ENCODE results near the gene MAP1LC3B2.

- TF ChIP-seq CTCF (IDR thresholded peaks at IDR 0.05) (no peak), POLR2A (IDR thresholded peaks at IDR 0.05) (no peak)
Measured at GRCh38 chr12:116607039-116607438, 47.9 kb downstream of the MAP1LC3B2 start.

All from gastroesophageal sphincter (tissue), 3 donors.